ENCODE data around the gene MMP25. TPM values are rescaled to one million over a fixed set of nuclear protein-coding genes. Genes with fewer than 3 reads are reported as not detected.

The MMP25 gene
- total and polyA plus RNA-seq, 9 of the 15 experiments (the other 6 are each of a cell fraction or from before 2014, with no cell fraction given) = 0.03 to 0.04 TPM; not detected in 7

GRCh38 chr16:3021449-3022207, 24.7 kb upstream of the MMP25 start (continued):
- TF ChIP-seq ZNF740 (CRISPR knock-in tag; IDR thresholded peaks at IDR 0.05) (0 out of 2 replicates have a peak, but pooled peaks have one; percentile 41), ZNF740 (tag; IDR thresholded peaks at IDR 0.05) (no peak), FOXP1 (CRISPR knock-in tag; IDR thresholded peaks at IDR 0.05) (0 out of 2 replicates have a peak, but pooled peaks have one; percentile 64), MEF2A (IDR thresholded peaks at IDR 0.05; ENCODE audit: control insufficient read depth, low read depth, low read length) (no peak), TCFL5 (CRISPR knock-in tag; conservative IDR thresholded peaks at IDR 0.05) (no peak), ZEB2 (IDR thresholded peaks at IDR 0.05) (no peak), ZNF408 (CRISPR knock-in tag; IDR thresholded peaks at IDR 0.05; ENCODE audit: low read depth) (no peak), E2F4 (CRISPR knock-in tag; IDR thresholded peaks at IDR 0.05; ENCODE audit: low read depth) (no peak), TEAD1 (CRISPR knock-in tag; IDR thresholded peaks at IDR 0.05) (peak in 1 of 2 experiments; percentile 35; a peak in 1 of 4 replicates), HDAC2 (IDR thresholded peaks at IDR 0.05) (0 out of 2 replicates have a peak, but pooled peaks have one; percentile 29), MCM2 (IDR thresholded peaks at IDR 0.05; ENCODE audit: low read depth) (no peak), ZSCAN29 (IDR thresholded peaks at IDR 0.05) (no peak), ZNF507 (tag; conservative IDR thresholded peaks at IDR 0.05) (no peak), CBX5 (IDR thresholded peaks at IDR 0.05; ENCODE audit: borderline replicate concordance, low read depth) (0 out of 2 replicates have a peak, but pooled peaks have one; percentile 6), IRF1 (CRISPR knock-in tag; IDR thresholded peaks at IDR 0.05; ENCODE audit: borderline replicate concordance) (no peak), ZBTB2 (IDR thresholded peaks at IDR 0.05) (no peak), FOXK2 (conservative IDR thresholded peaks at IDR 0.05 in 1 of 2, IDR thresholded peaks at IDR 0.05 in 1 of 2; ENCODE audit: low read depth in 2 of 2) (no peak), SREBF1 (IDR thresholded peaks at IDR 0.05; ENCODE audit: borderline replicate concordance, low read depth, low read length) (no peak), PHF8 (IDR thresholded peaks at IDR 0.05; ENCODE audit: borderline replicate concordance, low read length) (no peak), TAF1 (IDR thresholded peaks at IDR 0.05; ENCODE audit: control insufficient read depth, extremely low read depth, insufficient read depth, low read length, severe bottlenecking) (peak; percentile 22), BCL6 (CRISPR knock-in tag; IDR thresholded peaks at IDR 0.05) (no peak), ILK (tag; IDR thresholded peaks at IDR 0.05; ENCODE audit: borderline replicate concordance, low read depth) (no peak), EP400 (IDR thresholded peaks at IDR 0.05) (no peak), TCF7L2 (IDR thresholded peaks at IDR 0.05; ENCODE audit: low read depth, low read length) (no peak)

Data from K562 (cell line).